ENCODE results near the gene NTN5.

Gene NTN5

GRCh38 chr19:48614436-48615230 lies 58.2 kb downstream of the NTN5 start, which contains the start of gene FAM83E:
Gene FAM83E (minus strand): TSS chr19:48615076. CDS start chr19:48613372, 1,704 bp downstream.
- no peak for DNase-seq (ENCODE audit: low read depth)

DNA sequence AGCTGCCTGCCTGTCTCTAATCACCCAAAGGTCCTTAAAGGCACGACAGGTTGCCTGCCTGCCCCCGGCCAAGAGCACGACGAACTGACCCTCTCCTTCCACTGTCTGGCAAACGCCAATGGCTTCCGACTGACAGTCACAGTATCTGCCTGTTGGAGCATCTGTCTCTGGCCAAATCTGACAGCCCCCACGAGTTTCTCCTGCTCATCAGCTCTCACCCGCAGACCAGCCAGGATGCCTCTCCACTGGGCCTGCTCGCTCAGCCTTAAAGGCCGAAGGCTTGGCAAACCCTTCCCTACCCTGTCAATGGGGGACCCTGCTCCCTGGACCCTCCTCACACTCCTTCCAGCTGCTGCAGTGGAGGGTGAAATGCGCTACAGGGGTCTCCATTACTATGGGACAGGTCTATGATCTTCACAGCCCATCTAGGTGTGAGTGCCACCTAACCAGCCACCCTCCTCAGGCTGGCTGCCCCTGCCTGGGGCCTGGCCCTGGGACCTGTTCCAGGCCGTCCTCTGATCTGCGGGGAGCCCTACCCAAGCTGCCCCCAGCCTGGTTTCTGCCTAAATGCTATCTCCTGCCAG lies 58.9 kb downstream of the NTN5 start:
- DNase-seq (ENCODE audit: low read depth) = no peak

- DNase-seq (ENCODE audit: low read depth) = no peak
Measured at GRCh38 chr19:48613024-48613851, 59.6 kb downstream of the NTN5 start.

GRCh38 chr19:48611872-48612271 lies 60.9 kb downstream of the NTN5 start:
- no peak for DNase-seq (ENCODE audit: low read depth)

Measured in stimulated activated CD8-positive, alpha-beta memory T cell treated with anti-CD3 and anti-CD28 coated beads, Interleukin-12 subunit alpha, Interleukin-12 subunit beta, amount 100 ng/mL, for 4 hours (primary cell).